Endothelial cell (in vitro differentiated cells): Measurements from ENCODE around the gene SIX1. TPM values are rescaled to one million over a fixed set of nuclear protein-coding genes. Genes with fewer than 3 reads are reported as not detected.
A peak's percentile ranks its signal among the peaks of the same experiment; 100 is the strongest.

ENCODE experiments used
- DNase-seq: peaks from one replicate; pipeline ENCODE4 v3.0.0; 2021; ENCODE audit warnings: low spot score
- H3K27ac Mint-ChIP-seq: one replicate; pipeline ENCODE4 v1.8.0; 2021; ENCODE audit warnings: mixed read lengths, inconsistent platforms; ENCODE audit not compliant: unreplicated experiment
- H3K27me3 Mint-ChIP-seq: one replicate; pipeline ENCODE4 v1.8.0; 2021; ENCODE audit warnings: mild to moderate bottlenecking, moderate library complexity, mixed read lengths, inconsistent platforms; ENCODE audit not compliant: unreplicated experiment
- H3K36me3 Mint-ChIP-seq: one replicate; pipeline ENCODE4 v1.8.0; 2021; ENCODE audit warnings: mild to moderate bottlenecking, low read depth, mixed read lengths, inconsistent platforms; ENCODE audit not compliant: unreplicated experiment
- H3K4me1 Mint-ChIP-seq: one replicate; pipeline ENCODE4 v1.8.0; 2021; ENCODE audit warnings: mild to moderate bottlenecking, mixed read lengths, inconsistent platforms; ENCODE audit not compliant: unreplicated experiment
- H3K4me3 Mint-ChIP-seq: one replicate; pipeline ENCODE4 v1.8.0; 2021; ENCODE audit warnings: mild to moderate bottlenecking, mixed read lengths, inconsistent platforms; ENCODE audit not compliant: unreplicated experiment
- H3K9me3 Mint-ChIP-seq: one replicate; pipeline ENCODE4 v1.8.0; 2021; ENCODE audit warnings: mixed read lengths, inconsistent platforms; ENCODE audit not compliant: unreplicated experiment
- CTCF ChIP-seq: fragments of 200-600 bp; sonication (generic); IDR thresholded peaks from one replicate; pipeline ENCODE4 v1.5.0; 2021; ENCODE audit warnings: antibody characterized with exemption; ENCODE audit not compliant: unreplicated experiment
- total RNA-seq: library from RNA; stranded (reverse); fragmentation: NEBNext Ultra II Directional; extraction: Animal tissue kit (Norgen Biotek cat#: 25700); gene quantifications from one replicate; pipeline ENCODE4 v1.2.1, GENCODE V29; 2021; ENCODE audit not compliant: unreplicated experiment

Gene SIX1
- total RNA-seq, 1 donor from 2014 or later, result 0.41 TPM

GRCh38 chr14:60637479-60638315, 11.6 kb downstream of the SIX1 start:
- Mint-ChIP-seq H3K36me3 (no peaks in the 10 kb centered on the region), H3K4me1 (peaks cover 27% of the 10 kb centered on the region), H3K27ac (no peak overlapping the region), H3K4me3 (peak overlapping the region; percentile 71), H3K27me3 (peaks cover 22% of the 10 kb centered on the region), H3K9me3 (no peaks in the 10 kb centered on the region)
- peak; percentile 38 for DNase-seq
- no peak for TF ChIP-seq CTCF

- no peak for TF ChIP-seq CTCF
- no peaks in the 10 kb centered on the region for H3K9me3 Mint-ChIP-seq
- no peak overlapping the region for H3K4me3 Mint-ChIP-seq
- no peaks in the 10 kb centered on the region for H3K36me3 Mint-ChIP-seq
- DNase-seq, result no peak
- H3K4me1 Mint-ChIP-seq, result peaks cover 27% of the 10 kb centered on the region
- no peak overlapping the region for H3K27ac Mint-ChIP-seq
- H3K27me3 Mint-ChIP-seq, result peaks cover 22% of the 10 kb centered on the region
These were observed 12.3 kb downstream of the SIX1 start for GRCh38 chr14:60636879-60637478.

- no peak for TF ChIP-seq CTCF
- peaks cover 17% of the 10 kb centered on the region for H3K4me1 Mint-ChIP-seq
- H3K4me3 Mint-ChIP-seq, result no peak overlapping the region
- H3K9me3 Mint-ChIP-seq, result no peaks in the 10 kb centered on the region
- peaks cover 6% of the 10 kb centered on the region for H3K27me3 Mint-ChIP-seq
- H3K27ac Mint-ChIP-seq, result no peak overlapping the region
- H3K36me3 Mint-ChIP-seq, result no peaks in the 10 kb centered on the region
- DNase-seq, result no peak
These were observed 15.1 kb downstream of the SIX1 start for GRCh38 chr14:60634153-60634552.

GRCh38 chr14:60632777-60633176, 16.5 kb downstream of the SIX1 start:
- H3K4me1 Mint-ChIP-seq, result peaks cover 10% of the 10 kb centered on the region
- H3K27me3 Mint-ChIP-seq, result peaks cover 6% of the 10 kb centered on the region
- H3K36me3 Mint-ChIP-seq, result no peaks in the 10 kb centered on the region

More at GRCh38 chr14:60632777-60633176, 16.5 kb downstream of the SIX1 start:
- TF ChIP-seq CTCF, result no peak
- DNase-seq, result no peak
- no peak overlapping the region for H3K4me3 Mint-ChIP-seq
- H3K9me3 Mint-ChIP-seq, result no peaks in the 10 kb centered on the region
- no peak overlapping the region for H3K27ac Mint-ChIP-seq
